ENCODE measurements around the gene CDC23. TPM values are rescaled to one million over a fixed set of nuclear protein-coding genes. Genes with fewer than 3 reads are reported as not detected.

Gene CDC23
- total RNA-seq, 4 donors from 2014 or later: 17.9 to 30.6 (median 22.2) TPM

DNA sequence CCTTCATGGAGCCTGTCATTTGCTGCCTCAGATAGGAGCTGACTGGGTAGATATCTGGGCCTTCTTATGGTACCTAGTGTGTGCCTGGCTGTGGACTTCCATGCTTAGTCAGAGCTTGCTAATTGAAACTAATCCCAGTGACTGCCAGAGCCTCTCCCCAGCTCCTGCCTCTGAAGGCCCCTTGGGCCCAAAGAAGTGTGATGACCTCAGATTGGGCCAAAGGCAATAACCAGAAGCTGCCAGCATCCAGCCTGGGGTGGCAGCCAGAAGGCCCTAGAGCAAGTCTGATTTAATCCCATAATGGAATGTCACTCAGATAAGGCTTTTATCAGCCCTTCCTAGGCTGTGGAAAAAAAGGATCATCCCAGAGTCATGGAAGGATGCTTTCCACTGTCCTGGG lies 17.1 kb upstream of the CDC23 start:
- no peaks in the 10 kb centered on the region for H3K9me3 ChIP-seq
- no peak overlapping the region for H3K27ac ChIP-seq
- TF ChIP-seq EP300 (IDR thresholded peaks at IDR 0.05): no peak
- no peak for TF ChIP-seq POLR2A (IDR thresholded peaks at IDR 0.05)
- TF ChIP-seq, protein P1, sequence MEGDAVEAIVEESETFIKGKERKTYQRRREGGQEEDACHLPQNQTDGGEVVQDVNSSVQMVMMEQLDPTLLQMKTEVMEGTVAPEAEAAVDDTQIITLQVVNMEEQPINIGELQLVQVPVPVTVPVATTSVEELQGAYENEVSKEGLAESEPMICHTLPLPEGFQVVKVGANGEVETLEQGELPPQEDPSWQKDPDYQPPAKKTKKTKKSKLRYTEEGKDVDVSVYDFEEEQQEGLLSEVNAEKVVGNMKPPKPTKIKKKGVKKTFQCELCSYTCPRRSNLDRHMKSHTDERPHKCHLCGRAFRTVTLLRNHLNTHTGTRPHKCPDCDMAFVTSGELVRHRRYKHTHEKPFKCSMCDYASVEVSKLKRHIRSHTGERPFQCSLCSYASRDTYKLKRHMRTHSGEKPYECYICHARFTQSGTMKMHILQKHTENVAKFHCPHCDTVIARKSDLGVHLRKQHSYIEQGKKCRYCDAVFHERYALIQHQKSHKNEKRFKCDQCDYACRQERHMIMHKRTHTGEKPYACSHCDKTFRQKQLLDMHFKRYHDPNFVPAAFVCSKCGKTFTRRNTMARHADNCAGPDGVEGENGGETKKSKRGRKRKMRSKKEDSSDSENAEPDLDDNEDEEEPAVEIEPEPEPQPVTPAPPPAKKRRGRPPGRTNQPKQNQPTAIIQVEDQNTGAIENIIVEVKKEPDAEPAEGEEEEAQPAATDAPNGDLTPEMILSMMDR (IDR thresholded peaks at IDR 0.05): no peak
- no peak for TF ChIP-seq POLR2AphosphoS5 (IDR thresholded peaks at IDR 0.05)

DNA sequence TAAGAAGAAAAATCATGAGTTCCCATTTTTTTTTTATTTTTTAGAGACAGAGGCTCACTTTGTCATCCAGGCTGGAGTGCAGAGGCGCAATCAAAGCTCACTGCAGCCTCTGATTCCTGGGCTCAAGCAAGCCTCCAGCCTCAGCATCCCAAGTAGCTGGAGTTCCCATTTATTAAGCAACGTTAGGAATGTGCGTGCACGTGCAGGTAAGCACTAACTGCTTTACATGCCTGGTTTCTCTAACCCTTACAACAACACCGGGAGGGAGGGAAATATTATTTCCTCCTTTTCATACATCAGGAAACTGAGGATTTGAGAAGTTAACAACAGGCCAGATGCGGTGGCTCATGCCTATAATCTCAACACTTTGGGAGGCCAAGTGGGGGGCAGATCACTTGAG lies 16.3 kb upstream of the CDC23 start:
- TF ChIP-seq POLR2A (IDR thresholded peaks at IDR 0.05) (no peak), EP300 (IDR thresholded peaks at IDR 0.05) (no peak), POLR2AphosphoS5 (IDR thresholded peaks at IDR 0.05) (no peak)
- TF ChIP-seq, protein P1 (IDR thresholded peaks at IDR 0.05): no peak
- H3K4me1 ChIP-seq: peaks cover 7% of the 10 kb centered on the region
- no peak for DNase-seq (ENCODE audit: low spot score in 2 of 2)
- no peak overlapping the region for H3K27ac ChIP-seq
- H3K9me3 ChIP-seq: no peaks in the 10 kb centered on the region
- H3K4me3 ChIP-seq: no peak overlapping the region
- WGBS: 78% methylated on average over 6 of the region's 6 CpGs
- no peaks in the 10 kb centered on the region for H3K27me3 ChIP-seq
- no peaks in the 10 kb centered on the region for H3K36me3 ChIP-seq

More for the DNA sequence above, 17.1 kb upstream of the CDC23 start:
- peaks cover 7% of the 10 kb centered on the region for H3K4me1 ChIP-seq
- no peaks in the 10 kb centered on the region for H3K27me3 ChIP-seq
- H3K4me3 ChIP-seq: no peak overlapping the region
- no peak for DNase-seq (ENCODE audit: low spot score in 2 of 2)
- H3K36me3 ChIP-seq: no peaks in the 10 kb centered on the region

DNA sequence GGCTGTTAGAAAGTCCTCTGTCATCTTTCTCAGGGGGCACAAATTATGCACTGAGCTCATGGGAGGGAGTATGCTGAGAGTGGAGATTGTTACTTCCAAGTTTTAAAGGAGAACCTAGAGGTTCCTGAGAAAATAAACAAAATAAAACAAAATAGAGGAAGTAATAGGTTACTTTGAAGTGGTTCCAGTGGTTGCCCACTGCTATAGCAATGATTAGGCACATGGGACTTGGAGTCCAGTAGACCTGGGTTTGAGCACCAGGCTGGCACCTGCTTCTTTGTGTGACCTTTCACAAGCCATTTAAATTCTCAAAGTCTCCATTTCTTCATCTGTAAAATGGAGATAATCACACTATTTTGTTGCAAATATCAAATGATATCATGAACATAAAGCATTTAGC lies 13.8 kb upstream of the CDC23 start:
- Histone ChIP-seq H3K4me1 (peaks cover 7% of the 10 kb centered on the region), H3K27ac (no peak overlapping the region), H3K9me3 (no peaks in the 10 kb centered on the region), H3K4me3 (no peak overlapping the region), H3K36me3 (no peaks in the 10 kb centered on the region), H3K27me3 (no peaks in the 10 kb centered on the region)
- no peak for TF ChIP-seq POLR2A (IDR thresholded peaks at IDR 0.05)
- TF ChIP-seq, protein P1 (IDR thresholded peaks at IDR 0.05): no peak
- no peak for TF ChIP-seq POLR2AphosphoS5 (IDR thresholded peaks at IDR 0.05)
- no peak for TF ChIP-seq EP300 (IDR thresholded peaks at IDR 0.05)
- no peak for DNase-seq (ENCODE audit: low spot score in 2 of 2)

DNA sequence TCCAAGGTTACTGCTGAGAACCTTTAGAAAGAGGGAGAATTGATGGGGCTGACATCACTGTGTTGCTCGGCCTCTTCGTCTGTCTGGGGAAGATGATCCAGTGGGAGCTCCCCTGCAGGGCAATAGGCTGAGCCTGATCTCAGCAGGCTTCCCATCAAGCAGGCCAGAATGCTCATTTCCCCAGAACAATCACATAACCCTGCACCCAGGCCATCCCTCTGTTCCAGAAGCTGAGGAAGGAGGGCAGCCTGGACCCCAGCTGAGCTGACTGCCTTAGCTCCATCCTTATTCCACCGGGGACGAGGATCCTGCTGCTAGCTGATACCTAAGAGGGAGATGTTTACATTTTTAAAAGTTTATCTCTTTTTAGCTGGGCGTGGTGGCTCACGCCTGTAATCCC lies 11.6 kb upstream of the CDC23 start:
- Histone ChIP-seq H3K27me3 (no peaks in the 10 kb centered on the region), H3K36me3 (no peaks in the 10 kb centered on the region), H3K9me3 (no peaks in the 10 kb centered on the region), H3K27ac (no peak overlapping the region), H3K4me3 (no peak overlapping the region), H3K4me1 (no peaks in the 10 kb centered on the region)
- no peak for DNase-seq (ENCODE audit: low spot score in 2 of 2)
- WGBS: 84% methylated on average over 6 of the region's 6 CpGs
- TF ChIP-seq EP300 (IDR thresholded peaks at IDR 0.05): no peak
- TF ChIP-seq POLR2A (IDR thresholded peaks at IDR 0.05): no peak
- no peak for TF ChIP-seq POLR2AphosphoS5 (IDR thresholded peaks at IDR 0.05)
- TF ChIP-seq, protein P1 (IDR thresholded peaks at IDR 0.05): no peak

DNA sequence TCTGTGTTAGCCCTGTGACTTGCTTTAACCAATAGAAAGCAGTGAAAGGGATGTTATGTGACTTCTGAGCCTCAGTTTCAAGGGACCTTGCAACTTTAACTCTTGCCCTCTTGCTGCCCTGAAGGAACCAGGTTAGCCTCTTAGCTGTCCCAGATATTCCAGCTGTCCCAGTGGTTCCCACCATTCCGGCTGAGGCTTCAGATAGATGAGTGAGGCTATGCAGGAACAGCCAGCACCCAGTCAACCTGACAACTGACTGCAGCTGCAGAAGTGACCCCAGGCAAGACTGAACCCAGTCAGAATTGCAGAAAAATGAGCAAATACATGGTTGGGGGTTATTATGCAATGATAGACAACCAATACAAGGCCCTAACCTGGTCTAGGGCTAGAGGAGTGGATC lies 10.4 kb upstream of the CDC23 start:
- DNase-seq (ENCODE audit: low spot score in 2 of 2): no peak
- 88% methylated on average over 1 of the region's 1 CpG for WGBS

More for the DNA sequence above, 10.4 kb upstream of the CDC23 start:
- TF ChIP-seq POLR2A (IDR thresholded peaks at IDR 0.05) (no peak), EP300 (IDR thresholded peaks at IDR 0.05) (no peak), POLR2AphosphoS5 (IDR thresholded peaks at IDR 0.05) (no peak)
- TF ChIP-seq, protein P1 (IDR thresholded peaks at IDR 0.05): no peak
- H3K27me3 ChIP-seq: no peaks in the 10 kb centered on the region
- no peaks in the 10 kb centered on the region for H3K9me3 ChIP-seq
- no peaks in the 10 kb centered on the region for H3K4me1 ChIP-seq
- no peak overlapping the region for H3K27ac ChIP-seq
- H3K36me3 ChIP-seq: no peaks in the 10 kb centered on the region
- no peak overlapping the region for H3K4me3 ChIP-seq

Measured in suprapubic skin (tissue), 4 donors.